ENCODE data around the gene TRIP12. TPM values are rescaled to one million over a fixed set of nuclear protein-coding genes. Genes with fewer than 3 reads are reported as not detected.
A peak's percentile ranks its signal among the peaks of the same experiment; 100 is the strongest.

Gene TRIP12
- total and polyA plus RNA-seq, 2 of the 13 experiments (the other 11 are each of a cell fraction or from before 2014, with no cell fraction given) = 72.1 to 153 TPM

GRCh38 chr2:229900012-229900411 lies 21.8 kb downstream of the TRIP12 start (continued):
- peak; percentile 53 for TF ChIP-seq ISL2 (CRISPR knock-in tag; IDR thresholded peaks at IDR 0.05)
- peak; percentile 67 for TF ChIP-seq GATAD2A (CRISPR knock-in tag; IDR thresholded peaks at IDR 0.05)
- TF ChIP-seq PAXIP1 (CRISPR knock-in tag; conservative IDR thresholded peaks at IDR 0.05) = peak; percentile 38; the same call in 1 of the 2 replicates
- no peak for TF ChIP-seq ZNF232 (CRISPR knock-in tag; IDR thresholded peaks at IDR 0.05; ENCODE audit: borderline replicate concordance)
- TF ChIP-seq MNT (IDR thresholded peaks at IDR 0.05) = no peak
- no peak for TF ChIP-seq ZNF33B (CRISPR knock-in tag; IDR thresholded peaks at IDR 0.05)
- no peak for TF ChIP-seq RERE (CRISPR knock-in tag; IDR thresholded peaks at IDR 0.05; ENCODE audit: low read depth)
- peak; percentile 60; the same call in 1 of the 2 replicates for TF ChIP-seq NFIC (IDR thresholded peaks at IDR 0.05; ENCODE audit: low read length)
- TF ChIP-seq IKZF1 (IDR thresholded peaks at IDR 0.05) = no peak
- TF ChIP-seq BRCA1 (CRISPR knock-in tag; IDR thresholded peaks at IDR 0.05) = no peak
- no peak for TF ChIP-seq FOXP1 (IDR thresholded peaks at IDR 0.05)
- peak; percentile 50; the same call in 1 of the 2 replicates for TF ChIP-seq FOXP1 (CRISPR knock-in tag; IDR thresholded peaks at IDR 0.05)
- peak; percentile 39; the same call in 1 of the 2 replicates for TF ChIP-seq SOX5 (CRISPR knock-in tag; IDR thresholded peaks at IDR 0.05; ENCODE audit: borderline replicate concordance)
- no peak for TF ChIP-seq SUZ12 (IDR thresholded peaks at IDR 0.05; ENCODE audit: low read depth, low read length)
- TF ChIP-seq ATRX (CRISPR knock-in tag; IDR thresholded peaks at IDR 0.05; ENCODE audit: borderline replicate concordance) = no peak
- no peak for TF ChIP-seq EEA1 (CRISPR knock-in tag; IDR thresholded peaks at IDR 0.05; ENCODE audit: borderline replicate concordance)
- peak; percentile 36; the same call in 1 of the 2 replicates for TF ChIP-seq CEBPG (CRISPR knock-in tag; IDR thresholded peaks at IDR 0.05)
- TF ChIP-seq PPARG (CRISPR knock-in tag; conservative IDR thresholded peaks at IDR 0.05) = peak; percentile 30; the same call in 1 of the 2 replicates
- TF ChIP-seq RBAK (CRISPR knock-in tag; IDR thresholded peaks at IDR 0.05) = no peak
- peak; percentile 80 for TF ChIP-seq TBX3 (IDR thresholded peaks at IDR 0.05; ENCODE audit: borderline replicate concordance)
- TF ChIP-seq ZNF503 (CRISPR knock-in tag; IDR thresholded peaks at IDR 0.05) = 0 out of 2 replicates have a peak, but pooled peaks have one; percentile 34
